KG1 (cell line): ENCODE measurements around the gene TTC39C.

Experiments
- DNase-seq: peaks from one replicate; lab custom pipeline; 2025; lab: John Stamatoyannopoulos, UW

Gene TTC39C

DNA sequence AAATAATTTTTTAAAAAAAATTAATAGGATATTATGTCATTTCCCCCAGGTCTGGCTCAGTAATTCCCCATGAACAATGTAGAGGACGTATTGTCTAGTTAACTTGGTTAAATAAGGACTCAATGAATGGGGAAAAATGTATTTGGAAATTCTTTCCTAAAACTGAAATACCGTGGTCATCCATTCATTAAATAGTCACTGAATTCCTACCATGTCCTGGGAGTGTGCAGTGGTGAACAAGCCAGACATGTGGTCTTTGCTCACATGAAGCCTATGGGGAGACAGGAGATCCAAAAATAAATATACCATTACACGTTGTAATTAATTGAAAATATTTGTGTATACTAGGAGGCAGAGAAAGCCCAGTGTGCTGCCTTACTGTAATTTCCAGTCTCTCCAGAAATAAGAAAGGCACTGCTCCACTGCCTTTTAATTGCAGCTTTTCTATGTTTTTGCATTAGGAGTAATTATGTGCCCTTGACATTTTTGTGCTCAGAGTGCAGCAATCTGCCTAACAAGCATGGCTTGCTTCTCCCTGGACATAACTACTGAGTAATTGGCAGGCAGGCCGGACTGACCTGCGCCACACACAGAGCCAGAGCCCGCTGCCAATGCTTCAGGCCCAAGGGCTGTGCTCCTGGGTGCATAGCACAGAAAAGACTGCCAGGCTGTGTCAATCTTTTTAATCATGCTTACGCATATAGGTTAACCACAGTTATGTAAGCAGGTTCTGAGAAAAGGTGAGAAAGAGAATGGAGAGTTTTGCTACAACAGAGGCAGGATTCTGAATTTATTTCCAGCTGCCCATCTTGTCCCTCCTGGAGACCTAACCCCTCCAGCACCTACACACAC is 22.2 kb upstream of the TTC39C start:
- no peak for DNase-seq

DNA sequence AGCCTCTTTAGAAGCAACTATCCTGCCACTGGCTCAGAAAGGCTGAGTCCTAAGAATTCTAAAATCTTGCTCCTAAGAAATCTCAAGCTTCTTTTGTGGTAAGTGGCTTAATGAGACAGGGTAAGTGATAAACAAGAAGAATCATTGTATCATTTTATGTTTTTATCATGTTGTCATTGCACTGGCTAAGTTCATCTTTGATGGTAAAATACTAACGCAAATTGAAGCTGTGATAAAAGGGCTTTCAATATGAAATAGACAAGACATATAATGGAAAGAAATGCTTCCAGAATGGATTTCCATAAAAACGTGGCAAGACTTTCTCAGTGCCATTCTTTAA is 21.6 kb upstream of the TTC39C start:
- no peak for DNase-seq

- DNase-seq = no peak
Measured at GRCh38 chr18:23994361-23994902, 20.1 kb upstream of the TTC39C start.

DNA sequence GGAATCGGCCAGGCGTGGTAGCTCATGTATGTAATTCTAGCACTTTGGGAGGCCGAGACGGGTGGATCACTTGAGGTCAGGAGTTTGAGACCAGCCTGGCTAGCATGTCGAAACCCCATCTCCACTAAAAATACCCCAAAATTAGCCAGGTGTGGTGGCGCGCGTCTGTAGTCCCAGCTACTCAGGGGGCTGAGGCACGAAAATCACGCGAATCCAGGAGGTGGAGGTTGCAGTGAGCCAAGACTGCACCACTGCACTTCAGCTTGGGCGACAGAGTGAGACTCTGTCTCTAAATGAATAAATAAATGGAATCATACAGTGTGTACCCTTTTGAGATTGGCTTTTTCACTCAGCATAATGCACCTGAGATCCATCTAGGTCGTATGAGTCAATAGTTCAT is 19.4 kb upstream of the TTC39C start:
- no peak for DNase-seq

DNA sequence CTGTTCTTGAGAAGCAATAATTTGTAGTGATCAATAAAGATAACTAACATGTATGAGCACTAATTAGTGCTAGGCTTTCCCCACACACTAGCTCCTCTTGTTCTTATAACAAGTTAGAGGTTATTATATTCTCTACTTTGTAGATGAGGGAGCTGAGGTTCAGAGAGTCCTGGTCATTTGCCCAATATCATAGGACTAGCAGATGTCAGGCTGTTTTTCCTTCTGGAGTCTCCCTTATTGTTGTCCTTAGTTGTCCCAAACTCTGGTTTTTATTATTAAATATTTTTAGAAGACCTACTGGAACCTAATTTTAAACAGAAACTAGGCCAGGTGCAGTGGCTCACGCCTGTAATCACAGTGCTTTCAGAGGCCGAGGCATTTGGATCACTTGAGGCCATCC is 16.5 kb upstream of the TTC39C start:
- DNase-seq = no peak

- no peak for DNase-seq
Measured at GRCh38 chr18:23998820-23999219, 15.7 kb upstream of the TTC39C start.

- DNase-seq = no peak
Measured at GRCh38 chr18:24000613-24001490, 13.7 kb upstream of the TTC39C start.

- no peak for DNase-seq
Measured at GRCh38 chr18:24002479-24002878, 12.1 kb upstream of the TTC39C start.

DNA sequence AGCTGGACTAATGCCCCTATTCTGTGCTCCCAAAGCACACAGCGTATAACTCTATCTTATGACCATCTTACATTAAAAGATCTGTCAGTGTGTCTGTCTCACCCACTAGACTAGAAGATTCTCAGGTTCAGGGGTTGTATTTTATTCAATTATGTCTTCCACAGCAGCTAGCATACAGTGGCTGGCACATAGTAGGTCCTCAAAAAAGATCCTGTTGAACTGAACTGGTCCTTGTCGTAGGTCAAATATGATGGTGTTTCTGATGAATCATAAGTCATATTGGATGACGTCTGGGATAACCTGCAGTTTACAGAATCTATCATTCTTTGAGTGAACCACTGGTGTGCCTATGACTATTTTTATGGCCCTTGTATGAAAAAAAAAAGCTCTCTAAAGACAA is 11.3 kb upstream of the TTC39C start:
- no peak for DNase-seq

GRCh38 chr18:24003903-24004640 is 10.5 kb upstream of the TTC39C start:
- DNase-seq = no peak

GRCh38 chr18:24006712-24007313 is 7.7 kb upstream of the TTC39C start:
- no peak for DNase-seq

- DNase-seq = no peak
Measured at GRCh38 chr18:24009246-24009645, 5.3 kb upstream of the TTC39C start.

GRCh38 chr18:24009651-24010333 is 4.8 kb upstream of the TTC39C start:
- no peak for DNase-seq

- no peak for DNase-seq
Measured at GRCh38 chr18:24010673-24011072, 3.9 kb upstream of the TTC39C start.

- DNase-seq = no peak
Measured at GRCh38 chr18:24011123-24011917, 3.2 kb upstream of the TTC39C start.

- DNase-seq = no peak
Measured at GRCh38 chr18:24013051-24013450, 1.5 kb upstream of the TTC39C start.

DNA sequence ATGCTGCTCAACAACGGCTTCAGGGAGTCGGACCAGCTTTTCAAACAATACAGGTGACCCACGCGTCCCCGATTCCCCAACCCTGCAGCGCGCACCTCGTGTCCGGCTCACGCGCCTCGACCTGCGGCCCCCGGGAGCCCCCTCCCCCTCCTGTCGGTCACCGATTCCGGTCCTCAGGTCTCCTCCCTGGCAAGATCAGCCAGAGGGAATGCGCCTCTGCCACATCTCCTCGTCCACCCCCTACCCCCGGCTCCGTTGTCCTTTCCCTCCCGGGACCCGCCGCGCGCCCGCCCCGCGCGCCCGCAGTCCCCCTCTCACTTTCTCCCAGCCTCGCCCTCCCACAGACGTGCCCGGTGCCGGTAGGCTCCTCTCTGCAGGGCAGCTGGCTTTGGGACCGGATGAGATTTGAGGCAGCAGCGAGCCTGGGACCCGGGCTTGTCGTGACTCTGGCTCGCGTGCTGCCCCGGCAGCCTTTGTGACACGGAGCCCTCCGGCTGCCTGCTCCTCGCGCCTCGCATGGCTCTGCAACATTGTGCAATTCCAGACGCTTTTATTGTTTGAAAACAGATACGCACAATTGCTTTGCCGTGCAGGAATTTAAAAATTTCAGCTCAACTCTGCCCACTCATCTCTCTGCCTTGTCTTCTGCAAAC is 558 bp downstream of the TTC39C start:
- DNase-seq = no peak

GRCh38 chr18:24015639-24016631 is 1.4 kb downstream of the TTC39C start:
- DNase-seq = no peak

- no peak for DNase-seq
Measured at GRCh38 chr18:24016643-24017042, 2.1 kb downstream of the TTC39C start.
